Tibial nerve (tissue), 4 donors: ENCODE results near the gene REPS1. TPM values are rescaled to one million over a fixed set of nuclear protein-coding genes. Genes with fewer than 3 reads are reported as not detected.
A peak's percentile ranks its signal among the peaks of the same experiment; 100 is the strongest.

ENCODE experiments used
- DNase-seq, 2 donors: peaks; one replicate each; pipeline ENCODE4 v3.0.0-alpha.2; 2019; ENCODE audit warnings: low spot score in 2 of 2
- H3K27ac ChIP-seq, 4 donors: fragments of 200-600 bp; sonication (generic) in 3 of 4; one replicate each; pipeline ENCODE4 v1.5.1; 2017 to 2019; ENCODE audit warnings: mild to moderate bottlenecking in 1 of 4
- H3K27me3 ChIP-seq, 2 donors: fragments of 200-600 bp; sonication (generic) in 1 of 2; one replicate each; pipeline versions ENCODE4 v1.5.1 to v1.6.0; 2017 to 2019
- H3K36me3 ChIP-seq, 3 donors: fragments of 200-600 bp; sonication (generic); one replicate each; pipeline ENCODE4 v1.5.1; 2018 to 2019
- H3K4me1 ChIP-seq, 4 donors: fragments of 200-600 bp; sonication (generic) in 3 of 4; one replicate each; pipeline ENCODE4 v1.5.1; 2017 to 2019
- H3K4me3 ChIP-seq, 4 donors: fragments of 200-600 bp; sonication (generic) in 3 of 4; one replicate each; pipeline ENCODE4 v1.5.1; 2017 to 2019; ENCODE audit warnings: mild to moderate bottlenecking in 1 of 4, moderate library complexity in 1 of 4
- H3K9me3 ChIP-seq, 4 donors: fragments of 200-600 bp; sonication (generic) in 3 of 4; one replicate each; pipeline ENCODE4 v1.5.1; 2017 to 2019
- CTCF ChIP-seq, 5 experiments: fragments of 200-600 bp in 3 of 5; fragments of 450-650 bp in 2 of 5; sonication (generic) in 3 of 5; IDR thresholded peaks; one replicate each; pipeline ENCODE4 v1.5.1; 2016 to 2019; ENCODE audit warnings: antibody characterized with exemption in 5 of 5, mild to moderate bottlenecking in 3 of 5, moderate library complexity in 2 of 5
- EP300 ChIP-seq, 2 donors: sonication (generic); formaldehyde crosslinking; IDR thresholded peaks; one replicate each; pipeline ENCODE4 v1.6.1; 2017; ENCODE audit warnings: antibody characterized with exemption in 2 of 2, mild to moderate bottlenecking in 1 of 2
- POLR2A ChIP-seq, 2 donors: fragments of 450-650 bp; IDR thresholded peaks; one replicate each; pipeline ENCODE4 v1.6.1; 2017; ENCODE audit warnings: antibody characterized with exemption in 2 of 2, mild to moderate bottlenecking in 2 of 2, moderate library complexity in 2 of 2
- WGBS, 2 donors: methylation state at CpG; one replicate each; pipeline ENCODE4 v1.1.5; 2018; 5-methylcytosine and 5-hydroxymethylcytosine counted together
- total RNA-seq, 4 donors: library from RNA; depleted of rRNA; stranded (reverse); fragments of >200 nt; gene quantifications; one replicate each; pipeline ENCODE4 v1.1.0, GENCODE V29; 2016

REPS1 gene
- total RNA-seq = 10 to 100 TPM; 31.0 to 66.0 (median 50.6) TPM

GRCh38 chr6:138987643-138988468 is at the start of gene REPS1:
Gene REPS1 (minus strand): TSS chr6:138988253. CDS start chr6:138987682, 571 bp downstream.
- Histone ChIP-seq H3K4me3 (peak within 1 kb of the TSS; percentile 74 to 91 (median 80)), H3K27me3 (no peaks in the 10 kb centered on the region), H3K36me3 (no peaks in the 10 kb centered on the region), H3K27ac (peak within 1 kb of the TSS; percentile 60 to 92 (median 88)), H3K4me1 (peaks cover 0 to 42% (median 11%) of the 10 kb centered on the region in 4 donors), H3K9me3 (no peaks in the 10 kb centered on the region)
- 0 to 1% methylated on average over 45 to 63 of the region's 105 CpGs for WGBS, 2 donors
- DNase-seq = peak; percentile 81
- TF ChIP-seq POLR2A (IDR thresholded peaks at IDR 0.05) (peak; percentile 31 to 63), CTCF (IDR thresholded peaks at IDR 0.05) (peak; percentile 97 to 99 (median 98)), EP300 (IDR thresholded peaks at IDR 0.05) (peak in 1 of 2 donors; percentile 87)

- H3K9me3 ChIP-seq = no peaks in the 10 kb centered on the region
- no peaks in the 10 kb centered on the region for H3K27me3 ChIP-seq
- WGBS, 2 donors = 72 to 75% methylated on average over 5 of the region's 5 CpGs
- peaks cover 0 to 5% (median 0%) of the 10 kb centered on the region in 3 donors for H3K36me3 ChIP-seq
- no peak overlapping the region for H3K27ac ChIP-seq
- no peak for DNase-seq
- TF ChIP-seq POLR2A (IDR thresholded peaks at IDR 0.05) (no peak), EP300 (IDR thresholded peaks at IDR 0.05) (peak in 1 of 2 donors; percentile 44), CTCF (IDR thresholded peaks at IDR 0.05) (no peak)
- H3K4me1 ChIP-seq = peaks cover 0 to 4% (median 0%) of the 10 kb centered on the region in 4 donors
- no peak overlapping the region for H3K4me3 ChIP-seq
Measured at GRCh38 chr6:139037490-139037889, 49.4 kb upstream of the REPS1 start.

GRCh38 chr6:139030228-139030963 is 42.3 kb upstream of the REPS1 start:
- peak overlapping the region in 1 of 4 donors; percentile 85 for H3K27ac ChIP-seq
- H3K9me3 ChIP-seq = no peaks in the 10 kb centered on the region
- H3K4me3 ChIP-seq = peak overlapping the region in 2 of 4 donors; percentile 73 to 84
- no peaks in the 10 kb centered on the region for H3K36me3 ChIP-seq
- 65 to 72% methylated on average over 9 of the region's 9 CpGs for WGBS, 2 donors
- H3K27me3 ChIP-seq = no peaks in the 10 kb centered on the region
- TF ChIP-seq EP300 (IDR thresholded peaks at IDR 0.05) (no peak), POLR2A (IDR thresholded peaks at IDR 0.05) (no peak)
- peaks cover 0 to 23% (median 12%) of the 10 kb centered on the region in 4 donors for H3K4me1 ChIP-seq
- DNase-seq = no peak

- H3K27me3 ChIP-seq = no peaks in the 10 kb centered on the region
- peaks cover 0 to 23% (median 12%) of the 10 kb centered on the region in 4 donors for H3K4me1 ChIP-seq
- no peak for TF ChIP-seq CTCF (IDR thresholded peaks at IDR 0.05)
- no peak for TF ChIP-seq EP300 (IDR thresholded peaks at IDR 0.05)
- TF ChIP-seq POLR2A (IDR thresholded peaks at IDR 0.05) = no peak
- H3K9me3 ChIP-seq = no peaks in the 10 kb centered on the region
- peak overlapping the region in 3 of 4 donors; percentile 72 to 85 (median 73) for H3K27ac ChIP-seq
- H3K4me3 ChIP-seq = peak overlapping the region; percentile 47 to 84 (median 70)
- H3K36me3 ChIP-seq = no peaks in the 10 kb centered on the region
- DNase-seq = peak; percentile 25 to 49
- WGBS, 2 donors = 21 to 23% methylated on average over 23 to 29 of the region's 44 CpGs
Measured at GRCh38 chr6:139029470-139030227, 41.6 kb upstream of the REPS1 start.
